Tibial nerve (tissue), 4 donors: ENCODE measurements around the gene ANKRD30A.

ENCODE experiments used
- CTCF ChIP-seq, 5 experiments: fragments of 200-600 bp in 3 of 5; fragments of 450-650 bp in 2 of 5; sonication (generic) in 3 of 5; IDR thresholded peaks; one replicate each; pipeline ENCODE4 v1.5.1; 2016 to 2019; ENCODE audit warnings: antibody characterized with exemption in 5 of 5, mild to moderate bottlenecking in 3 of 5, moderate library complexity in 2 of 5
- EP300 ChIP-seq, 2 donors: sonication (generic); formaldehyde crosslinking; IDR thresholded peaks; one replicate each; pipeline ENCODE4 v1.6.1; 2017; ENCODE audit warnings: antibody characterized with exemption in 2 of 2, mild to moderate bottlenecking in 1 of 2
- POLR2A ChIP-seq, 2 donors: fragments of 450-650 bp; IDR thresholded peaks; one replicate each; pipeline ENCODE4 v1.6.1; 2017; ENCODE audit warnings: antibody characterized with exemption in 2 of 2, mild to moderate bottlenecking in 2 of 2, moderate library complexity in 2 of 2

GRCh38 chr10:37379991-37380390 lies 254.6 kb downstream of the ANKRD30A start:
- no peak for TF ChIP-seq CTCF (IDR thresholded peaks at IDR 0.05)
- TF ChIP-seq POLR2A (IDR thresholded peaks at IDR 0.05), result no peak
- no peak for TF ChIP-seq EP300 (IDR thresholded peaks at IDR 0.05)
